Measurements from ENCODE around the gene ILRUN. TPM values are rescaled to one million over a fixed set of nuclear protein-coding genes. Genes with fewer than 3 reads are reported as not detected.

Gene ILRUN
- polyA plus RNA-seq, 12 donors, result 53.5 to 98.5 (median 84.0) TPM; not detected in 1

Other genes with a start within 250 kb of the ILRUN start
- 1 to 10 TPM in 8 of 12 donors, under 1 TPM in 2, not detected in 2; 0.43 to 3.0 (median 1.2) TPM for gene PACSIN1, start 230.7 kb downstream of the ILRUN start, polyA plus RNA-seq (ENCODE audit: insufficient read length in 12 of 12)
- gene SPDEF, start 140.4 kb downstream of the ILRUN start, polyA plus RNA-seq (ENCODE audit: insufficient read length in 12 of 12), result under 1 TPM in 7 of 12 donors, not detected in 5; 0.09 to 0.23 (median 0.15) TPM
- gene SNRPC, start 60.7 kb upstream of the ILRUN start, polyA plus RNA-seq (ENCODE audit: insufficient read length in 12 of 12), result 100 to 1,000 TPM in 10 of 12 donors, 10 to 100 TPM in 1, not detected in 1; 76.1 to 138 (median 113) TPM
- gene BLTP3A, start 95.3 kb upstream of the ILRUN start, polyA plus RNA-seq (ENCODE audit: insufficient read length in 12 of 12), result 10 to 100 TPM in 11 of 12 donors, not detected in 1; 10.3 to 18.2 (median 14.9) TPM
- 10 to 100 TPM in 11 of 12 donors, not detected in 1; 34.8 to 56.1 (median 48.3) TPM for gene TAF11, start 191.3 kb upstream of the ILRUN start, polyA plus RNA-seq (ENCODE audit: insufficient read length in 12 of 12)
- 10 to 100 TPM in 11 of 12 donors, not detected in 1; 30.8 to 59.7 (median 40.6) TPM for gene ANKS1A, start 192.5 kb upstream of the ILRUN start, polyA plus RNA-seq (ENCODE audit: insufficient read length in 12 of 12)